GM12878 (cell line): ENCODE measurements around the gene FMNL2. TPM values are rescaled to one million over a fixed set of nuclear protein-coding genes. Genes with fewer than 3 reads are reported as not detected.

ENCODE experiments used
- CREB1 ChIP-seq: IDR thresholded peaks from 2 replicates; pipeline ENCODE4 v1.6.1; 2012; ENCODE audit warnings: low read depth, mild to moderate bottlenecking, inconsistent platforms
- polyA plus RNA-seq, 11 experiments: library from polyadenylated mRNA; depleted of rRNA in 4 of 11; unstranded in 6 of 11; stranded (reverse) in 5 of 11; fragments of >200 nt; fragmentation: Nextera tagmentation in 4 of 11; fragmentation: Illumina TruSeq in 1 of 11; extraction: Ambion mirVana in 4 of 11; extraction: Trizol in 1 of 11; gene quantifications; 1 replicate in 1 of 11; 2 replicates in 10 of 11; pipeline versions ENCODE4 v1.2.1 to v1.2.3, GENCODE V29; 2011 to 2016; ENCODE audit warnings: inconsistent platforms in 2 of 11, missing spikeins in 2 of 11, low read depth in 1 of 11
- small RNA-seq: library from RNA; depleted of rRNA; stranded (forward); fragments of <200 nt; gene quantifications from one replicate; pipeline ENCODE3, GENCODE V24; 2014
- total RNA-seq, 4 experiments: library from RNA; depleted of rRNA in 3 of 4; stranded (reverse); fragments of >200 nt in 3 of 4; fragmentation: Illumina TruSeq in 1 of 4; extraction: Trizol in 1 of 4; gene quantifications; 2 replicates each; pipeline versions ENCODE4 v1.2.1 to v1.2.3, GENCODE V29; 2013 to 2021
- TF ChIP-seq, protein P1 (sequence below): IDR thresholded peaks from 2 replicates; pipeline ENCODE4 v1.6.1; 2012; ENCODE audit warnings: low read length, inconsistent platforms
- TF ChIP-seq, protein P2 (sequence below): fragments of 450-650 bp; IDR thresholded peaks from 2 replicates; pipeline ENCODE4 v1.6.1; 2017; ENCODE audit warnings: mild to moderate bottlenecking, moderate library complexity

FMNL2 gene
- total and polyA plus RNA-seq, 10 of the 15 experiments (the other 5 are each of a cell fraction or from before 2014, with no cell fraction given) = 0.13 to 9.9 (median 0.35) TPM

DNA sequence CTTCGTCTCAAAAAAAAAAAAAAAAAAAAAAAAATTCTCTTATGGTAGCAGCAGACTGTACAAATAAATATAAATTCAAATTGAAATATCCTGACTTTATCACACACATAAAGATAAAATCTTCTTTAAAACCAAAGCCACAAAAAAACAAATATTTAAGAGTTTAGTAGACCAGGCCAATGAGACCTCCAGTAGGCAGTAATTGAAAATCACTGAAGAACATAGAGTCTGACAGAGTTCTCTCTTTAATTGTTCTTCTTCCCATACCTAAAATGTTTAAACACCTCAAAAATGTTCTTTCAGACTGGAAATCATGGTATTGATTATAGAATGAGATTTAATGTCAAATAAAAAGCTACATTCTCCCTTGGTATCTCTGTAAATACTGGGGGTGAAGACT is 361.5 kb downstream of the FMNL2 start (continued):
- TF ChIP-seq, protein P1, sequence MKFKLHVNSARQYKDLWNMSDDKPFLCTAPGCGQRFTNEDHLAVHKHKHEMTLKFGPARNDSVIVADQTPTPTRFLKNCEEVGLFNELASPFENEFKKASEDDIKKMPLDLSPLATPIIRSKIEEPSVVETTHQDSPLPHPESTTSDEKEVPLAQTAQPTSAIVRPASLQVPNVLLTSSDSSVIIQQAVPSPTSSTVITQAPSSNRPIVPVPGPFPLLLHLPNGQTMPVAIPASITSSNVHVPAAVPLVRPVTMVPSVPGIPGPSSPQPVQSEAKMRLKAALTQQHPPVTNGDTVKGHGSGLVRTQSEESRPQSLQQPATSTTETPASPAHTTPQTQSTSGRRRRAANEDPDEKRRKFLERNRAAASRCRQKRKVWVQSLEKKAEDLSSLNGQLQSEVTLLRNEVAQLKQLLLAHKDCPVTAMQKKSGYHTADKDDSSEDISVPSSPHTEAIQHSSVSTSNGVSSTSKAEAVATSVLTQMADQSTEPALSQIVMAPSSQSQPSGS = no peak
- TF ChIP-seq CREB1 = no peak
- TF ChIP-seq, protein P2, sequence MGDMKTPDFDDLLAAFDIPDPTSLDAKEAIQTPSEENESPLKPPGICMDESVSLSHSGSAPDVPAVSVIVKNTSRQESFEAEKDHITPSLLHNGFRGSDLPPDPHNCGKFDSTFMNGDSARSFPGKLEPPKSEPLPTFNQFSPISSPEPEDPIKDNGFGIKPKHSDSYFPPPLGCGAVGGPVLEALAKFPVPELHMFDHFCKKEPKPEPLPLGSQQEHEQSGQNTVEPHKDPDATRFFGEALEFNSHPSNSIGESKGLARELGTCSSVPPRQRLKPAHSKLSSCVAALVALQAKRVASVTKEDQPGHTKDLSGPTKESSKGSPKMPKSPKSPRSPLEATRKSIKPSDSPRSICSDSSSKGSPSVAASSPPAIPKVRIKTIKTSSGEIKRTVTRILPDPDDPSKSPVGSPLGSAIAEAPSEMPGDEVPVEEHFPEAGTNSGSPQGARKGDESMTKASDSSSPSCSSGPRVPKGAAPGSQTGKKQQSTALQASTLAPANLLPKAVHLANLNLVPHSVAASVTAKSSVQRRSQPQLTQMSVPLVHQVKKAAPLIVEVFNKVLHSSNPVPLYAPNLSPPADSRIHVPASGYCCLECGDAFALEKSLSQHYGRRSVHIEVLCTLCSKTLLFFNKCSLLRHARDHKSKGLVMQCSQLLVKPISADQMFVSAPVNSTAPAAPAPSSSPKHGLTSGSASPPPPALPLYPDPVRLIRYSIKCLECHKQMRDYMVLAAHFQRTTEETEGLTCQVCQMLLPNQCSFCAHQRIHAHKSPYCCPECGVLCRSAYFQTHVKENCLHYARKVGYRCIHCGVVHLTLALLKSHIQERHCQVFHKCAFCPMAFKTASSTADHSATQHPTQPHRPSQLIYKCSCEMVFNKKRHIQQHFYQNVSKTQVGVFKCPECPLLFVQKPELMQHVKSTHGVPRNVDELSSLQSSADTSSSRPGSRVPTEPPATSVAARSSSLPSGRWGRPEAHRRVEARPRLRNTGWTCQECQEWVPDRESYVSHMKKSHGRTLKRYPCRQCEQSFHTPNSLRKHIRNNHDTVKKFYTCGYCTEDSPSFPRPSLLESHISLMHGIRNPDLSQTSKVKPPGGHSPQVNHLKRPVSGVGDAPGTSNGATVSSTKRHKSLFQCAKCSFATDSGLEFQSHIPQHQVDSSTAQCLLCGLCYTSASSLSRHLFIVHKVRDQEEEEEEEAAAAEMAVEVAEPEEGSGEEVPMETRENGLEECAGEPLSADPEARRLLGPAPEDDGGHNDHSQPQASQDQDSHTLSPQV = no peak
- TF ChIP-seq, all 136 proteins: peak for 0

Small RNAs within 50 kb of the gene (small RNA-seq; reads per million reads assigned to genes)
- gene AC012443.1 = not detected

Other genes with a start within 250 kb of the FMNL2 start
- gene CACNB4, start 236.1 kb upstream of the FMNL2 start, total RNA-seq (2014; rRNA removed) = 13.1 and 17.7 TPM in 2 replicates
- 21.6 and 22.7 TPM in 2 replicates for gene CACNB4, start 236.1 kb upstream of the FMNL2 start, total RNA-seq (2014; rRNA removed; fragmentation: Illumina TruSeq; extraction: Trizol)
- gene CACNB4, start 236.1 kb upstream of the FMNL2 start, total RNA-seq (2021) = 18.2 and 19.4 TPM in 2 replicates
- gene CACNB4, start 236.1 kb upstream of the FMNL2 start, polyA plus RNA-seq (2011; rRNA removed) = 2.0 and 3.2 TPM in 2 replicates
- gene CACNB4, start 236.1 kb upstream of the FMNL2 start, polyA plus RNA-seq (2014; fragmentation: Illumina TruSeq; extraction: Trizol) = 18.3 and 20.6 TPM in 2 replicates
- 1 to 10 TPM; 2.8 to 4.9 TPM for gene CACNB4, start 236.1 kb upstream of the FMNL2 start, polyA plus RNA-seq (2014; fragmentation: Nextera tagmentation; extraction: Ambion mirVana)
- 7.7 and 8.4 TPM in 2 replicates for gene CACNB4, start 236.1 kb upstream of the FMNL2 start, polyA plus RNA-seq (2014; rRNA removed)
- gene CACNB4, start 236.1 kb upstream of the FMNL2 start, polyA plus RNA-seq (2016; fragmentation: Nextera tagmentation; extraction: Ambion mirVana) = 10 to 100 TPM in 1 of 2 experiments, 1 to 10 TPM in 1; 7.5 to 10.1 TPM
- 16.2 and 19.4 TPM in 2 replicates for gene STAM2, start 159.4 kb upstream of the FMNL2 start, total RNA-seq (2014; rRNA removed)
- 20.0 and 20.5 TPM in 2 replicates for gene STAM2, start 159.4 kb upstream of the FMNL2 start, total RNA-seq (2014; rRNA removed; fragmentation: Illumina TruSeq; extraction: Trizol)
- gene STAM2, start 159.4 kb upstream of the FMNL2 start, total RNA-seq (2021) = 19.7 and 21.5 TPM in 2 replicates
- 21.6 and 36.5 TPM in 2 replicates for gene STAM2, start 159.4 kb upstream of the FMNL2 start, polyA plus RNA-seq (2011; rRNA removed)
- gene STAM2, start 159.4 kb upstream of the FMNL2 start, polyA plus RNA-seq (2014; fragmentation: Illumina TruSeq; extraction: Trizol) = 16.3 and 19.1 TPM in 2 replicates
- gene STAM2, start 159.4 kb upstream of the FMNL2 start, polyA plus RNA-seq (2014; fragmentation: Nextera tagmentation; extraction: Ambion mirVana) = 1 to 10 TPM; 4.4 to 7.8 TPM
- gene STAM2, start 159.4 kb upstream of the FMNL2 start, polyA plus RNA-seq (2014; rRNA removed) = 11.5 and 13.2 TPM in 2 replicates
- gene STAM2, start 159.4 kb upstream of the FMNL2 start, polyA plus RNA-seq (2016; fragmentation: Nextera tagmentation; extraction: Ambion mirVana) = 10 to 100 TPM; 15.9 to 16.9 TPM